Caco-2 (cell line): ENCODE results near the gene ZNF783. TPM values are rescaled to one million over a fixed set of nuclear protein-coding genes. Genes with fewer than 3 reads are reported as not detected.

ENCODE experiments used
- BruUV-seq: library from RNA; stranded (reverse); fragments of 400-500 nt; replicated peaks from 2 replicates; lab custom pipeline; 2021; lab: Mats Ljungman, UMichigan
- CTCF ChIA-PET: fragments of 300-600 bp; sonication (Branson Sonifier 250); formaldehyde crosslinking; loops from one replicate; lab custom pipeline; 2022; ENCODE audit warnings: antibody characterized with exemption; lab: Charles Lee
- POLR2A ChIA-PET: fragments of 300-600 bp; sonication (Branson Sonifier 250); formaldehyde crosslinking; loops from one replicate; lab custom pipeline; 2022; ENCODE audit warnings: antibody characterized with exemption; lab: Charles Lee
- DNase-seq, 2 experiments: peaks; one replicate each; pipeline versions ENCODE4 v3.0.0 to v3.0.0-alpha.2; 2020 to 2022
- H3K27me3 ChIP-seq: replicated peaks from 2 replicates; pipeline ENCODE4 v1.6.0; 2011; ENCODE audit warnings: low read length; ENCODE audit not compliant: control insufficient read depth, insufficient read depth
- H3K36me3 ChIP-seq: 2 replicates; pipeline ENCODE4 v1.5.1; 2011; ENCODE audit warnings: low read length; ENCODE audit not compliant: control insufficient read depth, insufficient read depth
- H3K4me1 ChIP-seq: fragments of 250-450 bp; sonication (Bioruptor Pico); 2 replicates; pipeline ENCODE4 v1.5.1; 2020; ENCODE audit warnings: mild to moderate bottlenecking
- H3K4me3 ChIP-seq: 2 replicates; pipeline ENCODE4 v1.5.1; 2011; ENCODE audit warnings: low read depth, mild to moderate bottlenecking, control low read depth, low read length
- H3K9me3 ChIP-seq: fragments of 250-450 bp; sonication (Bioruptor Pico); 2 replicates; pipeline ENCODE4 v1.5.1; 2020; ENCODE audit warnings: mild to moderate bottlenecking, moderate library complexity
- H3K27ac Mint-ChIP-seq: one replicate; pipeline ENCODE4 v1.8.0; 2022; ENCODE audit warnings: mixed read lengths; ENCODE audit not compliant: unreplicated experiment
- H3K27me3 Mint-ChIP-seq: one replicate; pipeline ENCODE4 v1.8.0; 2022; ENCODE audit warnings: mixed read lengths; ENCODE audit not compliant: insufficient read depth, unreplicated experiment
- H3K36me3 Mint-ChIP-seq: one replicate; pipeline ENCODE4 v1.8.0; 2022; ENCODE audit warnings: mild to moderate bottlenecking, mixed read lengths; ENCODE audit not compliant: insufficient read depth, unreplicated experiment
- H3K4me1 Mint-ChIP-seq: one replicate; pipeline ENCODE4 v1.8.0; 2022; ENCODE audit warnings: low read depth, mixed read lengths; ENCODE audit not compliant: unreplicated experiment
- H3K4me3 Mint-ChIP-seq: one replicate; pipeline ENCODE4 v1.8.0; 2022; ENCODE audit warnings: mild to moderate bottlenecking, moderate library complexity, mixed read lengths; ENCODE audit not compliant: unreplicated experiment
- H3K9me3 Mint-ChIP-seq: one replicate; pipeline ENCODE4 v1.8.0; 2022; ENCODE audit warnings: mixed read lengths; ENCODE audit not compliant: unreplicated experiment
- CTCF ChIP-seq, 2 experiments: fragments of 200-600 bp in 1 of 2; IDR thresholded peaks; 1 replicate in 1 of 2; 2 replicates in 1 of 2; pipeline versions ENCODE4 v1.5.1 to v1.8.0; 2011 to 2022; ENCODE audit warnings: antibody characterized with exemption in 1 of 2, control low read depth in 1 of 2, inconsistent platforms in 1 of 2, low read depth in 1 of 2, low read length in 1 of 2, mild to moderate bottlenecking in 1 of 2, moderate library complexity in 1 of 2; ENCODE audit not compliant: insufficient read depth in 1 of 2, severe bottlenecking in 1 of 2, unreplicated experiment in 1 of 2
- intact Hi-C: fragments of 100-400 bp; cut with micrococcal nuclease; formaldehyde crosslinking; loops from one replicate; pipeline ENCODE4 v1.10.0; 2022; ENCODE audit not compliant: unreplicated experiment
- total RNA-seq: library from RNA; stranded (reverse); gene quantifications from 2 replicates; pipeline ENCODE4 v1.2.3, GENCODE V29; 2022

ZNF783 gene
- total RNA-seq, 1 experiment from 2014 or later, result 27.3 TPM

GRCh38 chr7:149285603-149286002 lies 23.6 kb downstream of the ZNF783 start:
- peak overlapping the region; percentile 81 for H3K4me3 Mint-ChIP-seq
- TF ChIP-seq CTCF (IDR thresholded peaks at IDR 0.05; ENCODE audit: insufficient read depth in 1 of 2, low read depth in 1 of 2, low read length in 1 of 2, severe bottlenecking in 1 of 2, unreplicated experiment in 1 of 2), result no peak
- H3K27me3 Mint-ChIP-seq, result no peaks in the 10 kb centered on the region
- H3K9me3 Mint-ChIP-seq, result no peaks in the 10 kb centered on the region
- H3K27ac Mint-ChIP-seq, result peak overlapping the region; percentile 69
- Histone ChIP-seq H3K4me1 (no peaks in the 10 kb centered on the region), H3K4me3 (peak overlapping the region; percentile 76), H3K9me3 (no peaks in the 10 kb centered on the region), H3K36me3 (no peaks in the 10 kb centered on the region), H3K27me3 (no peaks in the 10 kb centered on the region)
- BruUV-seq, result no TSS peak
- DNase-seq, result peak in 1 of 2 experiments; percentile 50
- peaks cover 8% of the 10 kb centered on the region for H3K4me1 Mint-ChIP-seq
- POLR2A ChIA-PET, result interaction anchor here (0.5 to 1.4 kb wide), 6 partner anchors 12 to 136 kb away, joined by 3 to 16 read pairs (median 3); partner anchors contain the start of genes ZNF282 and ZNF783
- peaks cover 32% of the 10 kb centered on the region for H3K36me3 Mint-ChIP-seq
- CTCF ChIA-PET, result interaction anchor here (0.6 to 2.4 kb wide), 12 partner anchors 23 to 341 kb away, joined by 3 to 35 read pairs (median 7); partner anchors contain the start of genes ZNF282, ZNF398, ZNF777 and ZNF783
- intact Hi-C loops, result loop anchor here (1.0 to 2.0 kb wide), 4 partner anchors 23 to 257 kb away; partner anchors contain the start of genes PDIA4, ZNF212, ZNF746 and ZNF783

- H3K36me3 Mint-ChIP-seq, result peaks cover 29% of the 10 kb centered on the region
- intact Hi-C loops, result no loop called here
- DNase-seq, result no peak
- no peaks in the 10 kb centered on the region for H3K36me3 ChIP-seq
- no peaks in the 10 kb centered on the region for H3K9me3 Mint-ChIP-seq
- no peak overlapping the region for H3K4me3 Mint-ChIP-seq
- no peak overlapping the region for H3K4me3 ChIP-seq
- CTCF ChIA-PET, result no interaction called here
- BruUV-seq, result no TSS peak
- POLR2A ChIA-PET, result no interaction called here
- H3K4me1 Mint-ChIP-seq, result peaks cover 8% of the 10 kb centered on the region
- TF ChIP-seq CTCF (IDR thresholded peaks at IDR 0.05; ENCODE audit: insufficient read depth in 1 of 2, low read depth in 1 of 2, low read length in 1 of 2, severe bottlenecking in 1 of 2, unreplicated experiment in 1 of 2), result no peak
- no peak overlapping the region for H3K27ac Mint-ChIP-seq
- H3K27me3 ChIP-seq, result no peaks in the 10 kb centered on the region
- no peaks in the 10 kb centered on the region for H3K27me3 Mint-ChIP-seq
- H3K4me1 ChIP-seq, result no peaks in the 10 kb centered on the region
- no peaks in the 10 kb centered on the region for H3K9me3 ChIP-seq
Measured at GRCh38 chr7:149286811-149287400, 24.9 kb downstream of the ZNF783 start.

- no TSS peak for BruUV-seq
- Mint-ChIP-seq H3K27me3 (no peaks in the 10 kb centered on the region), H3K4me3 (no peak overlapping the region), H3K9me3 (no peaks in the 10 kb centered on the region), H3K36me3 (peaks cover 22% of the 10 kb centered on the region), H3K4me1 (peaks cover 8% of the 10 kb centered on the region), H3K27ac (no peak overlapping the region)
- no peaks in the 10 kb centered on the region for H3K9me3 ChIP-seq
- intact Hi-C loops, result no loop called here
- POLR2A ChIA-PET, result no interaction called here
- no peaks in the 10 kb centered on the region for H3K36me3 ChIP-seq
- CTCF ChIA-PET, result no interaction called here
- TF ChIP-seq CTCF (IDR thresholded peaks at IDR 0.05; ENCODE audit: insufficient read depth in 1 of 2, low read depth in 1 of 2, low read length in 1 of 2, severe bottlenecking in 1 of 2, unreplicated experiment in 1 of 2), result no peak
- no peak overlapping the region for H3K4me3 ChIP-seq
- H3K27me3 ChIP-seq, result no peaks in the 10 kb centered on the region
- DNase-seq, result no peak
- no peaks in the 10 kb centered on the region for H3K4me1 ChIP-seq
Measured at GRCh38 chr7:149287622-149288021, 25.6 kb downstream of the ZNF783 start.
